ENCODE results near the gene CELF5. TPM values are rescaled to one million over a fixed set of nuclear protein-coding genes. Genes with fewer than 3 reads are reported as not detected.

Gene CELF5
- total RNA-seq, 1 donor from 2014 or later = 0.18 TPM

GRCh38 chr19:3248728-3249326 is 24.4 kb downstream of the CELF5 start:
- Mint-ChIP-seq H3K27ac (no peak overlapping the region), H3K36me3 (ENCODE audit: low read depth) (no peaks in the 10 kb centered on the region), H3K9me3 (peaks cover 4% of the 10 kb centered on the region), H3K4me3 (ENCODE audit: low read depth) (no peak overlapping the region), H3K4me1 (ENCODE audit: low read depth) (no peaks in the 10 kb centered on the region), H3K27me3 (ENCODE audit: low read depth) (no peaks in the 10 kb centered on the region)
- intact Hi-C loops (cut with micrococcal nuclease) = no loop called here
- no peak for DNase-seq (ENCODE audit: low spot score)

GRCh38 chr19:3249408-3249807 is 24.9 kb downstream of the CELF5 start:
- Mint-ChIP-seq H3K27ac (no peak overlapping the region), H3K4me1 (ENCODE audit: low read depth) (no peaks in the 10 kb centered on the region), H3K36me3 (ENCODE audit: low read depth) (no peaks in the 10 kb centered on the region), H3K27me3 (ENCODE audit: low read depth) (no peaks in the 10 kb centered on the region), H3K9me3 (peaks cover 4% of the 10 kb centered on the region), H3K4me3 (ENCODE audit: low read depth) (no peak overlapping the region)
- no peak for DNase-seq (ENCODE audit: low spot score)
- intact Hi-C loops (cut with micrococcal nuclease) = no loop called here

- Mint-ChIP-seq H3K4me3 (ENCODE audit: low read depth) (no peak overlapping the region), H3K27me3 (ENCODE audit: low read depth) (no peaks in the 10 kb centered on the region), H3K36me3 (ENCODE audit: low read depth) (no peaks in the 10 kb centered on the region), H3K4me1 (ENCODE audit: low read depth) (no peaks in the 10 kb centered on the region), H3K9me3 (peaks cover 4% of the 10 kb centered on the region), H3K27ac (no peak overlapping the region)
- intact Hi-C loops (cut with micrococcal nuclease) = no loop called here
- no peak for DNase-seq (ENCODE audit: low spot score)
These were observed 26.2 kb downstream of the CELF5 start for GRCh38 chr19:3250675-3251074.

- H3K36me3 Mint-ChIP-seq (ENCODE audit: low read depth) = no peaks in the 10 kb centered on the region
- no peaks in the 10 kb centered on the region for H3K4me1 Mint-ChIP-seq (ENCODE audit: low read depth)
- peaks cover 4% of the 10 kb centered on the region for H3K9me3 Mint-ChIP-seq
- no peak for DNase-seq (ENCODE audit: low spot score)
- H3K27me3 Mint-ChIP-seq (ENCODE audit: low read depth) = no peaks in the 10 kb centered on the region
- intact Hi-C loops (cut with micrococcal nuclease) = no loop called here
- no peak overlapping the region for H3K27ac Mint-ChIP-seq
- no peak overlapping the region for H3K4me3 Mint-ChIP-seq (ENCODE audit: low read depth)
These were observed 26.8 kb downstream of the CELF5 start for GRCh38 chr19:3251229-3251628.

- Mint-ChIP-seq H3K4me3 (ENCODE audit: low read depth) (no peak overlapping the region), H3K27ac (no peak overlapping the region), H3K9me3 (peaks cover 4% of the 10 kb centered on the region), H3K36me3 (ENCODE audit: low read depth) (no peaks in the 10 kb centered on the region), H3K27me3 (ENCODE audit: low read depth) (no peaks in the 10 kb centered on the region), H3K4me1 (ENCODE audit: low read depth) (no peaks in the 10 kb centered on the region)
- intact Hi-C loops (cut with micrococcal nuclease) = no loop called here
- no peak for DNase-seq (ENCODE audit: low spot score)
These were observed 28.2 kb downstream of the CELF5 start for GRCh38 chr19:3252650-3253049.

- intact Hi-C loops (cut with micrococcal nuclease) = no loop called here
- Mint-ChIP-seq H3K36me3 (ENCODE audit: low read depth) (no peaks in the 10 kb centered on the region), H3K27ac (no peak overlapping the region), H3K9me3 (peaks cover 4% of the 10 kb centered on the region), H3K4me3 (ENCODE audit: low read depth) (no peak overlapping the region), H3K4me1 (ENCODE audit: low read depth) (no peaks in the 10 kb centered on the region), H3K27me3 (ENCODE audit: low read depth) (no peaks in the 10 kb centered on the region)
- DNase-seq (ENCODE audit: low spot score) = no peak
These were observed 28.8 kb downstream of the CELF5 start for GRCh38 chr19:3253270-3253669.

GRCh38 chr19:3254520-3254919 is 30.1 kb downstream of the CELF5 start:
- no peak overlapping the region for H3K4me3 Mint-ChIP-seq (ENCODE audit: low read depth)
- H3K36me3 Mint-ChIP-seq (ENCODE audit: low read depth) = no peaks in the 10 kb centered on the region
- H3K27me3 Mint-ChIP-seq (ENCODE audit: low read depth) = no peaks in the 10 kb centered on the region
- H3K9me3 Mint-ChIP-seq = peaks cover 4% of the 10 kb centered on the region
- H3K27ac Mint-ChIP-seq = no peak overlapping the region
- no peaks in the 10 kb centered on the region for H3K4me1 Mint-ChIP-seq (ENCODE audit: low read depth)
- DNase-seq (ENCODE audit: low spot score) = no peak
- intact Hi-C loops (cut with micrococcal nuclease) = no loop called here

GRCh38 chr19:3257071-3257470 is 32.6 kb downstream of the CELF5 start:
- Mint-ChIP-seq H3K4me3 (ENCODE audit: low read depth) (no peak overlapping the region), H3K27ac (no peak overlapping the region), H3K9me3 (peaks cover 4% of the 10 kb centered on the region), H3K36me3 (ENCODE audit: low read depth) (no peaks in the 10 kb centered on the region), H3K4me1 (ENCODE audit: low read depth) (no peaks in the 10 kb centered on the region), H3K27me3 (ENCODE audit: low read depth) (no peaks in the 10 kb centered on the region)
- no peak for DNase-seq (ENCODE audit: low spot score)
- intact Hi-C loops (cut with micrococcal nuclease) = no loop called here

GRCh38 chr19:3262362-3262761 is 37.9 kb downstream of the CELF5 start:
- H3K27ac Mint-ChIP-seq = no peak overlapping the region
- H3K36me3 Mint-ChIP-seq (ENCODE audit: low read depth) = no peaks in the 10 kb centered on the region
- DNase-seq (ENCODE audit: low spot score) = no peak
- H3K9me3 Mint-ChIP-seq = no peaks in the 10 kb centered on the region
- H3K4me3 Mint-ChIP-seq (ENCODE audit: low read depth) = no peak overlapping the region
- intact Hi-C loops (cut with micrococcal nuclease) = no loop called here
- H3K27me3 Mint-ChIP-seq (ENCODE audit: low read depth) = no peaks in the 10 kb centered on the region
- no peaks in the 10 kb centered on the region for H3K4me1 Mint-ChIP-seq (ENCODE audit: low read depth)

GRCh38 chr19:3263866-3264265 is 39.4 kb downstream of the CELF5 start:
- Mint-ChIP-seq H3K9me3 (no peaks in the 10 kb centered on the region), H3K27ac (no peak overlapping the region), H3K27me3 (ENCODE audit: low read depth) (peaks cover 5% of the 10 kb centered on the region), H3K4me1 (ENCODE audit: low read depth) (no peaks in the 10 kb centered on the region), H3K4me3 (ENCODE audit: low read depth) (no peak overlapping the region), H3K36me3 (ENCODE audit: low read depth) (no peaks in the 10 kb centered on the region)
- DNase-seq (ENCODE audit: low spot score) = no peak
- intact Hi-C loops (cut with micrococcal nuclease) = no loop called here

GRCh38 chr19:3265432-3265831 is 41.0 kb downstream of the CELF5 start:
- peaks cover 16% of the 10 kb centered on the region for H3K27me3 Mint-ChIP-seq (ENCODE audit: low read depth)
- H3K27ac Mint-ChIP-seq = no peak overlapping the region
- H3K36me3 Mint-ChIP-seq (ENCODE audit: low read depth) = no peaks in the 10 kb centered on the region
- DNase-seq (ENCODE audit: low spot score) = no peak
- no peaks in the 10 kb centered on the region for H3K4me1 Mint-ChIP-seq (ENCODE audit: low read depth)
- H3K4me3 Mint-ChIP-seq (ENCODE audit: low read depth) = no peak overlapping the region
- intact Hi-C loops (cut with micrococcal nuclease) = no loop called here
- H3K9me3 Mint-ChIP-seq = no peaks in the 10 kb centered on the region

GRCh38 chr19:3266092-3266693 is 41.7 kb downstream of the CELF5 start:
- intact Hi-C loops (cut with micrococcal nuclease) = no loop called here
- Mint-ChIP-seq H3K27me3 (ENCODE audit: low read depth) (peaks cover 16% of the 10 kb centered on the region), H3K36me3 (ENCODE audit: low read depth) (no peaks in the 10 kb centered on the region), H3K4me3 (ENCODE audit: low read depth) (no peak overlapping the region), H3K9me3 (no peaks in the 10 kb centered on the region), H3K27ac (no peak overlapping the region), H3K4me1 (ENCODE audit: low read depth) (no peaks in the 10 kb centered on the region)
- DNase-seq (ENCODE audit: low spot score) = no peak

- intact Hi-C loops (cut with micrococcal nuclease) = no loop called here
- no peaks in the 10 kb centered on the region for H3K36me3 Mint-ChIP-seq (ENCODE audit: low read depth)
- no peaks in the 10 kb centered on the region for H3K4me1 Mint-ChIP-seq (ENCODE audit: low read depth)
- H3K9me3 Mint-ChIP-seq = no peaks in the 10 kb centered on the region
- no peak overlapping the region for H3K4me3 Mint-ChIP-seq (ENCODE audit: low read depth)
- no peak overlapping the region for H3K27ac Mint-ChIP-seq
- DNase-seq (ENCODE audit: low spot score) = no peak
- H3K27me3 Mint-ChIP-seq (ENCODE audit: low read depth) = peaks cover 23% of the 10 kb centered on the region
These were observed 42.5 kb downstream of the CELF5 start for GRCh38 chr19:3266792-3267514.

Measured in activated T-helper 2 cell treated with anti-CD3 and anti-CD28 coated beads, Interferon-gamma antibody, Interleukin-2, Interleukin-4, amounts not matched to agents 10 μg/mL and 5 μg/mL and 100 μg/mL, durations not matched to agents 14 hours and 24 hours and 36 hours (primary cell).